GM20431 (cell line): ENCODE measurements around the gene B3GALT5.

Source experiments
- in situ Hi-C: fragments of 300-500 bp; cut with MseI, MboI; formaldehyde crosslinking; loops from one replicate; pipeline ENCODE4 v1.15.0; 2020; ENCODE audit warnings: low sequenced_read_pairs; ENCODE audit not compliant: unreplicated experiment

Gene B3GALT5

GRCh38 chr21:39663066-39663465 is 50.3 kb downstream of the B3GALT5 start:
- in situ Hi-C loops = no loop called here

- in situ Hi-C loops = no loop called here
These were observed 51.2 kb downstream of the B3GALT5 start for GRCh38 chr21:39663742-39664492.

GRCh38 chr21:39664586-39664985 is 51.8 kb downstream of the B3GALT5 start:
- in situ Hi-C loops = no loop called here

- in situ Hi-C loops = no loop called here
These were observed 53.3 kb downstream of the B3GALT5 start for GRCh38 chr21:39666026-39666425.

GRCh38 chr21:39666681-39667315 is 54.1 kb downstream of the B3GALT5 start:
- in situ Hi-C loops = no loop called here

- in situ Hi-C loops = no loop called here
These were observed 54.7 kb downstream of the B3GALT5 start for GRCh38 chr21:39667353-39667891.

GRCh38 chr21:39668369-39668768 is 55.6 kb downstream of the B3GALT5 start:
- in situ Hi-C loops = no loop called here

- in situ Hi-C loops = no loop called here
These were observed 56.7 kb downstream of the B3GALT5 start for GRCh38 chr21:39669485-39669884.

GRCh38 chr21:39669976-39670661 is 57.4 kb downstream of the B3GALT5 start:
- in situ Hi-C loops = no loop called here

GRCh38 chr21:39670701-39671100 is 58.0 kb downstream of the B3GALT5 start:
- in situ Hi-C loops = no loop called here

- in situ Hi-C loops = no loop called here
These were observed 59.2 kb downstream of the B3GALT5 start for GRCh38 chr21:39671986-39672385.

GRCh38 chr21:39673163-39673562 is 60.4 kb downstream of the B3GALT5 start:
- in situ Hi-C loops = no loop called here

GRCh38 chr21:39673736-39674135 is 61.0 kb downstream of the B3GALT5 start:
- in situ Hi-C loops = no loop called here

GRCh38 chr21:39674801-39675200 is 62.1 kb downstream of the B3GALT5 start:
- in situ Hi-C loops = no loop called here

- in situ Hi-C loops = no loop called here
These were observed 62.9 kb downstream of the B3GALT5 start for GRCh38 chr21:39675590-39675989.

- in situ Hi-C loops = no loop called here
These were observed 63.4 kb downstream of the B3GALT5 start for GRCh38 chr21:39675993-39676661.

GRCh38 chr21:39680216-39680615 is 67.5 kb downstream of the B3GALT5 start:
- in situ Hi-C loops = no loop called here

GRCh38 chr21:39681257-39681656 is 68.5 kb downstream of the B3GALT5 start:
- in situ Hi-C loops = no loop called here

- in situ Hi-C loops = no loop called here
These were observed 69.1 kb downstream of the B3GALT5 start for GRCh38 chr21:39681845-39682244.

GRCh38 chr21:39685236-39685635 is 72.5 kb downstream of the B3GALT5 start:
- in situ Hi-C loops = no loop called here
